Stimulated activated CD8-positive, alpha-beta memory T cell treated with anti-CD3 and anti-CD28 coated beads, Interleukin-4, amount 100 ng/mL, for 4 hours (primary cell): ENCODE results near the gene ZNF331.

Experiments
- DNase-seq, 2 donors: peaks; one replicate each; pipeline ENCODE4 v3.0.0-alpha.2; 2020; ENCODE audit warnings: low read depth in 2 of 2, low spot score in 1 of 2

The ZNF331 gene

GRCh38 chr19:53624771-53625545 is 87.0 kb downstream of the ZNF331 start:
- DNase-seq = no peak

GRCh38 chr19:53626486-53626885 is 88.5 kb downstream of the ZNF331 start:
- no peak for DNase-seq

DNA sequence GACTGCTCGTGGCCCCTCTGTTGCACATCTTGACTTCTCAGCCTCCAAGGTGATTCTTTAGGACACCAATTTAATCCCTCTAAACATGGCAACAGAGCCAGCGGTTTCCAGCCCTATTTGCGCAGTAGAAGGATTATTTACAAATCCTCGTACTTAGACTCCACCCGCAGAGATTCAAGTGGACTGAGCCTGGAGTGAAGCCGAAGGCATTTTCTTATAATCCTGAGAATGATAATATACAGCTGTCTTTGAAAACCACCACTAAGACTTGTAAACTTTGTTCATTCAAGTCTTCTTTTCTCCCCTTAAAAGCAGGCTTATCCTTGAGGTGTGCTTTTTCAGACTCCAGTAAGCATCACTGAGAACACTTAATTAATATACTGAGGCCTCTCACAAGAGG is 89.0 kb downstream of the ZNF331 start:
- no peak for DNase-seq
